Peyer's patch (tissue), 4 donors: ENCODE measurements around the gene IFT43.

Experiments
- CTCF ChIP-seq, 6 experiments: fragments of 450-650 bp in 4 of 6; fragments of 200-600 bp in 2 of 6; sonication (generic) in 1 of 6; IDR thresholded peaks; one replicate each; pipeline ENCODE4 v1.5.1; 2017 to 2019; ENCODE audit warnings: antibody characterized with exemption in 6 of 6, mild to moderate bottlenecking in 3 of 6, moderate library complexity in 1 of 6
- POLR2A ChIP-seq, 2 donors: fragments of 450-650 bp; IDR thresholded peaks; one replicate each; pipeline ENCODE4 v1.5.1; 2017; ENCODE audit warnings: antibody characterized with exemption in 2 of 2, mild to moderate bottlenecking in 2 of 2, moderate library complexity in 2 of 2

DNA sequence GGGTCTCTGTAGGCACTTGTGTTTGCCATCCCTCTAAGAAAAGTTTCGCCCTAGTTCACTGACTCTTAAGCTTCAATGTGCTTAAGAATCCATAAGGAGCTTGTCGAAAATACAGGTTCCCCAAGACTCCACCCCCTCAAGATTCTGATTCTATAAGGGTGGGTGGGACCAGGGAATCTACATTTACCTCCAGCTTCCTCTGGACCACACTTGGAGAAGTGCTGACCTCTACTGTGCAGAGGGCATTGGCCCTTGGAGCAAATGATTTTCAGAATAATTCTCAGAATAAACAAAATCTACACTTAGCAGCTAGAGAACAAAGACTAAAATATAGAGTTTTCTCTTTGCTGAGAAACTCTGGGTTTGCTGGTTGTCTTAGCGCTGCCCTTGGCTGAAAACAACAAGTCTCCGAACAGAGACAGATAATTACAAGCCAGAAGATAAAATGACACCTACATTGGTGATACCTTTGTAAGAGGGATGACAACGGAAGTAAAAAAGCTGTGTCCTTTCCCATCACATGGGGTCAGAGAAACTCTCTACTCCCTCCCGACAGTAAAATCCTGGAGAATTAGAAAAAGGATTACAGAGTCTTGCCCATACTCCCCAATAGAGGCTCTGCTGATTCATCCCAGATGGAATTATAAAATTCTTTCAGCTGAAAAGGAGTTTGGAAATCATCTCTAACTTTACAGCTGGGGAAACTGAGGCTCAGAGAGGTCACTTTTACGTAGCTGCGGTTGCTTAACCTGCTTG lies 8.6 kb upstream of the IFT43 start:
- TF ChIP-seq CTCF (IDR thresholded peaks at IDR 0.05) (no peak), POLR2A (IDR thresholded peaks at IDR 0.05) (no peak)
